HG03439 (cell line): Measurements from ENCODE around the gene RNASEH2A.
A peak's percentile ranks its signal among the peaks of the same experiment; 100 is the strongest.
"Not testable (repeated sequence)": the region's sequence is repeated elsewhere in the genome, so short reads cannot be mapped to it uniquely, and the experiment has no call there.

Source experiments
- ATAC-seq: cut with Tn5 transposase; IDR thresholded peaks from one replicate; pipeline ENCODE4 v1.9.1; 2021; ENCODE audit warnings: mild to moderate bottlenecking, moderate library complexity; ENCODE audit not compliant: unreplicated experiment

RNASEH2A gene

GRCh38 chr19:12792853-12793289 lies 13.5 kb upstream of the RNASEH2A start:
- ATAC-seq = no peak

GRCh38 chr19:12793290-12794195 lies 12.8 kb upstream of the RNASEH2A start:
- ATAC-seq = peak; percentile 25

- ATAC-seq = no peak
Observed at GRCh38 chr19:12794196-12794941, 12.0 kb upstream of the RNASEH2A start.

GRCh38 chr19:12794971-12795381 lies 11.4 kb upstream of the RNASEH2A start:
- no peak for ATAC-seq

GRCh38 chr19:12796146-12797071 lies 10.0 kb upstream of the RNASEH2A start:
- ATAC-seq = no peak

- ATAC-seq = no peak
Observed at GRCh38 chr19:12797141-12797587, 9.2 kb upstream of the RNASEH2A start.

- ATAC-seq = not testable (repeated sequence)
Observed at GRCh38 chr19:12797607-12798006, 8.8 kb upstream of the RNASEH2A start.

- ATAC-seq = no peak
Observed at GRCh38 chr19:12799742-12800465, 6.5 kb upstream of the RNASEH2A start.

- no peak for ATAC-seq
Observed at GRCh38 chr19:12800466-12800770, 6.0 kb upstream of the RNASEH2A start.

- ATAC-seq = no peak
Observed at GRCh38 chr19:12800923-12801465, 5.4 kb upstream of the RNASEH2A start.

- ATAC-seq = no peak
Observed at GRCh38 chr19:12801466-12802266, 4.7 kb upstream of the RNASEH2A start, which contains the start of the genes PRDX2 and THSD8. TSS of gene PRDX2 (minus strand) at chr19:12801800. CDS start at chr19:12801261, 539 bp downstream. TSS of gene THSD8 (plus strand) at chr19:12802069. CDS start at chr19:12802072, 3 bp downstream.

- ATAC-seq = no peak
Observed at GRCh38 chr19:12802267-12803106, 3.9 kb upstream of the RNASEH2A start.

GRCh38 chr19:12804051-12804450 lies 2.3 kb upstream of the RNASEH2A start:
- no peak for ATAC-seq

GRCh38 chr19:12815088-12815487 lies 8.7 kb downstream of the RNASEH2A start:
- no peak for ATAC-seq

GRCh38 chr19:12817188-12817587 lies 10.8 kb downstream of the RNASEH2A start:
- not testable (repeated sequence) for ATAC-seq

- not testable (repeated sequence) for ATAC-seq
Observed at GRCh38 chr19:12817810-12818209, 11.4 kb downstream of the RNASEH2A start.

- no peak for ATAC-seq
Observed at GRCh38 chr19:12821761-12822160, 15.4 kb downstream of the RNASEH2A start.
